Ishikawa (cell line): ENCODE results near the gene NCAPG2.

Experiments
- EGR1 ChIP-seq: IDR thresholded peaks from 2 replicates; pipeline ENCODE4 v1.6.1; 2012
- EP300 ChIP-seq: IDR thresholded peaks from 2 replicates; pipeline ENCODE4 v1.6.1; 2012; ENCODE audit warnings: borderline replicate concordance
- TAF1 ChIP-seq: IDR thresholded peaks from 2 replicates; pipeline ENCODE4 v1.6.1; 2012; ENCODE audit warnings: low read depth, mild to moderate bottlenecking

- no peak for TF ChIP-seq EGR1
- TF ChIP-seq EP300, result no peak
- no peak for TF ChIP-seq TAF1
Observed at GRCh38 chr7:158587162-158588084, 117.2 kb downstream of the NCAPG2 start, which contains the start of gene PTPRN2.
